Neural cell (in vitro differentiated cells): ENCODE measurements around the gene NME4.

ENCODE experiments used
- EP300 ChIP-seq: fragments of 450-650 bp; conservative IDR thresholded peaks from 2 replicates; pipeline ENCODE4 v1.6.1; 2014; ENCODE audit warnings: antibody characterized with exemption, mild to moderate bottlenecking, moderate library complexity; ENCODE audit not compliant: poor library complexity, severe bottlenecking
- EZH2 ChIP-seq: fragments of 200-600, 300-800 bp; shearing (Covaris generic), sonication (generic); IDR thresholded peaks from 2 replicates; pipeline ENCODE4 v1.6.1; 2014; ENCODE audit warnings: antibody characterized with exemption, low read length, borderline replicate concordance, mild to moderate bottlenecking; ENCODE audit not compliant: insufficient read depth, poor library complexity, severe bottlenecking
- MXI1 ChIP-seq: fragments of 450-650 bp; conservative IDR thresholded peaks from 2 replicates; pipeline ENCODE4 v1.6.1; 2014; ENCODE audit warnings: antibody characterized with exemption, mild to moderate bottlenecking; ENCODE audit not compliant: poor library complexity, severe bottlenecking
- POLR2AphosphoS5 ChIP-seq: IDR thresholded peaks from 2 replicates; pipeline ENCODE4 v1.6.1; 2012
- RAD21 ChIP-seq: fragments of 450-650 bp; conservative IDR thresholded peaks from 2 replicates; pipeline ENCODE4 v1.6.1; 2014; ENCODE audit warnings: antibody characterized with exemption, mild to moderate bottlenecking, moderate library complexity
- SMC3 ChIP-seq: fragments of 450-650 bp; conservative IDR thresholded peaks from 2 replicates; pipeline ENCODE4 v1.6.1; 2014; ENCODE audit warnings: antibody characterized with exemption, mild to moderate bottlenecking, moderate library complexity; ENCODE audit not compliant: poor library complexity
- TAF1 ChIP-seq: IDR thresholded peaks from 2 replicates; pipeline ENCODE4 v1.6.1; 2012; ENCODE audit warnings: low read depth
- TF ChIP-seq, protein P1 (sequence below): fragments of 450-650 bp; IDR thresholded peaks from 2 replicates; pipeline ENCODE4 v1.5.1; 2014; ENCODE audit warnings: antibody characterized with exemption, mild to moderate bottlenecking, moderate library complexity; ENCODE audit not compliant: poor library complexity, severe bottlenecking
- TF ChIP-seq, protein P2 (sequence below): IDR thresholded peaks from 2 replicates; pipeline ENCODE4 v1.6.1; 2012; ENCODE audit warnings: borderline replicate concordance

DNA sequence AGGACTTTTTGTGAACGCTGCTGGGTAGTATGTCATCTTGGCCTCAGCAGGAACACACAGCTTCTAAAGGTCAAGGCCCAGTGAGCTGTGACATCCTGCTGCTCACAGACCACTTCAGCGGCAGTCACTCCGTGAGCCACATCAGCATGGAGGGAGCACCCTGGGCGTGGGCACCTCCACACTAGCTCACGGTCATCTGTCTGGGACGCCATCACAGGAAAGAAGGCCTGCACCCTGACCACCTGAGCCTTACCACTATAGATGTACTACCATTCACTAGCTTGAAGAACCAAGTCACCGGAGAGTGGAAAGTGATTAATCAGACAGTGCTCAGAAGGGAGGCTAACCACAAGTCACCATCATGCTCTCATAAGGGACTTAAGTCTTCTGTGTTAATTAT is 47.8 kb upstream of the NME4 start:
- TF ChIP-seq SMC3 (no peak), EP300 (no peak), RAD21 (no peak), POLR2AphosphoS5 (no peak), EZH2 (no peak), TAF1 (no peak), MXI1 (no peak)
- TF ChIP-seq, protein P1, sequence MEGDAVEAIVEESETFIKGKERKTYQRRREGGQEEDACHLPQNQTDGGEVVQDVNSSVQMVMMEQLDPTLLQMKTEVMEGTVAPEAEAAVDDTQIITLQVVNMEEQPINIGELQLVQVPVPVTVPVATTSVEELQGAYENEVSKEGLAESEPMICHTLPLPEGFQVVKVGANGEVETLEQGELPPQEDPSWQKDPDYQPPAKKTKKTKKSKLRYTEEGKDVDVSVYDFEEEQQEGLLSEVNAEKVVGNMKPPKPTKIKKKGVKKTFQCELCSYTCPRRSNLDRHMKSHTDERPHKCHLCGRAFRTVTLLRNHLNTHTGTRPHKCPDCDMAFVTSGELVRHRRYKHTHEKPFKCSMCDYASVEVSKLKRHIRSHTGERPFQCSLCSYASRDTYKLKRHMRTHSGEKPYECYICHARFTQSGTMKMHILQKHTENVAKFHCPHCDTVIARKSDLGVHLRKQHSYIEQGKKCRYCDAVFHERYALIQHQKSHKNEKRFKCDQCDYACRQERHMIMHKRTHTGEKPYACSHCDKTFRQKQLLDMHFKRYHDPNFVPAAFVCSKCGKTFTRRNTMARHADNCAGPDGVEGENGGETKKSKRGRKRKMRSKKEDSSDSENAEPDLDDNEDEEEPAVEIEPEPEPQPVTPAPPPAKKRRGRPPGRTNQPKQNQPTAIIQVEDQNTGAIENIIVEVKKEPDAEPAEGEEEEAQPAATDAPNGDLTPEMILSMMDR: no peak
- TF ChIP-seq, protein P2, sequence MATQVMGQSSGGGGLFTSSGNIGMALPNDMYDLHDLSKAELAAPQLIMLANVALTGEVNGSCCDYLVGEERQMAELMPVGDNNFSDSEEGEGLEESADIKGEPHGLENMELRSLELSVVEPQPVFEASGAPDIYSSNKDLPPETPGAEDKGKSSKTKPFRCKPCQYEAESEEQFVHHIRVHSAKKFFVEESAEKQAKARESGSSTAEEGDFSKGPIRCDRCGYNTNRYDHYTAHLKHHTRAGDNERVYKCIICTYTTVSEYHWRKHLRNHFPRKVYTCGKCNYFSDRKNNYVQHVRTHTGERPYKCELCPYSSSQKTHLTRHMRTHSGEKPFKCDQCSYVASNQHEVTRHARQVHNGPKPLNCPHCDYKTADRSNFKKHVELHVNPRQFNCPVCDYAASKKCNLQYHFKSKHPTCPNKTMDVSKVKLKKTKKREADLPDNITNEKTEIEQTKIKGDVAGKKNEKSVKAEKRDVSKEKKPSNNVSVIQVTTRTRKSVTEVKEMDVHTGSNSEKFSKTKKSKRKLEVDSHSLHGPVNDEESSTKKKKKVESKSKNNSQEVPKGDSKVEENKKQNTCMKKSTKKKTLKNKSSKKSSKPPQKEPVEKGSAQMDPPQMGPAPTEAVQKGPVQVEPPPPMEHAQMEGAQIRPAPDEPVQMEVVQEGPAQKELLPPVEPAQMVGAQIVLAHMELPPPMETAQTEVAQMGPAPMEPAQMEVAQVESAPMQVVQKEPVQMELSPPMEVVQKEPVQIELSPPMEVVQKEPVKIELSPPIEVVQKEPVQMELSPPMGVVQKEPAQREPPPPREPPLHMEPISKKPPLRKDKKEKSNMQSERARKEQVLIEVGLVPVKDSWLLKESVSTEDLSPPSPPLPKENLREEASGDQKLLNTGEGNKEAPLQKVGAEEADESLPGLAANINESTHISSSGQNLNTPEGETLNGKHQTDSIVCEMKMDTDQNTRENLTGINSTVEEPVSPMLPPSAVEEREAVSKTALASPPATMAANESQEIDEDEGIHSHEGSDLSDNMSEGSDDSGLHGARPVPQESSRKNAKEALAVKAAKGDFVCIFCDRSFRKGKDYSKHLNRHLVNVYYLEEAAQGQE: no peak
